DMS 273 (cell line): ENCODE data around the gene GLTP.
A peak's percentile ranks its signal among the peaks of the same experiment; 100 is the strongest.
"Not testable (repeated sequence)": the region's sequence is repeated elsewhere in the genome, so short reads cannot be mapped to it uniquely, and the experiment has no call there.

Source experiments
- DNase-seq: peaks from one replicate; lab custom pipeline; 2025; ENCODE audit not compliant: unreplicated experiment; lab: John Stamatoyannopoulos, UW

GLTP gene, protein sequence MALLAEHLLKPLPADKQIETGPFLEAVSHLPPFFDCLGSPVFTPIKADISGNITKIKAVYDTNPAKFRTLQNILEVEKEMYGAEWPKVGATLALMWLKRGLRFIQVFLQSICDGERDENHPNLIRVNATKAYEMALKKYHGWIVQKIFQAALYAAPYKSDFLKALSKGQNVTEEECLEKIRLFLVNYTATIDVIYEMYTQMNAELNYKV

DNA sequence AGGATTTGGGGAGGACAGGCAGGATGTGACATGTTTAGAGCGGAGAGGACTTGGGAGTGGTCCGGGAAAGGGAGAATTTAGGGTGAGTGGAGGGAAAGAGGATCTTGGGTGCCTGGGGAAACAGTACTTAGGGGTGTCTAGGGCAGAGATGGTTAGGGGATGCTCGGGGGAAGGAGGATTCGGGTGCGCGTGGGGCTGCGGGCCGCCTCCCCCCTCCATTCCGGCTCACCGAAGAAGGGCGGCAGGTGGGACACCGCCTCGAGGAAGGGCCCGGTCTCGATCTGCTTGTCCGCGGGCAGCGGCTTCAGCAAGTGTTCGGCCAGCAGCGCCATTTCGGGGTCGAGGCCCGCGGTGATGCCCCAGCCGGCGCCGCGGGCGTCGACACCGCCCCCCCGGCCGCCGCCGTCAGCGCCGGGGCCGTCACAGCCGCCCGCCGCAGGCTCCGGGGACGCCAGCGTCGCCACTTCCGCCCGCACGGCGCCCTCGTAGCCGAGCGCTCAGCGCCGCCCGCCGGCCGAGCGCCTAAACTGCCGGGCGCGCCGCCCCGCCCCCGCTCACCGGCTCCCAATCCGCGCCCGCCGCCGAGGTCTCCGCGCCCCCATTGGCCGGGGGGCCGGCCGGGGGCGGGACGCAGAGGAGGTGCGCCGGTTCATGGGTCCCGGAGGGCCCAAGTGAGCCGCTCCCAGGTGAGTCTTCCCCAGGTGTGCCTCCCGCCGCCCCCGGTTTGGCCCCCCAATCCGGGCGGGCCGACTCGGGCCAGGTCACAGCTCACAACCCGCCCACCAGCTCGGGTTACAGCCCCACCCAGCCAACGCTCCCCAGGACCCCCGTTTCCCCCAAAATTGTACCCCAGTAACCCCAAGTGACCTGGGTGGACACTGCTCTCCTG is at the start of gene GLTP:
TSS of gene GLTP (minus strand) at position 499 of the 889 bp plus-strand sequence. CDS start at position 332, 167 bp downstream.
- DNase-seq = peak; percentile 93

- DNase-seq = not testable (repeated sequence)
Measured at GRCh38 chr12:109929326-109929725, 49.0 kb upstream of the GLTP start.

DNA sequence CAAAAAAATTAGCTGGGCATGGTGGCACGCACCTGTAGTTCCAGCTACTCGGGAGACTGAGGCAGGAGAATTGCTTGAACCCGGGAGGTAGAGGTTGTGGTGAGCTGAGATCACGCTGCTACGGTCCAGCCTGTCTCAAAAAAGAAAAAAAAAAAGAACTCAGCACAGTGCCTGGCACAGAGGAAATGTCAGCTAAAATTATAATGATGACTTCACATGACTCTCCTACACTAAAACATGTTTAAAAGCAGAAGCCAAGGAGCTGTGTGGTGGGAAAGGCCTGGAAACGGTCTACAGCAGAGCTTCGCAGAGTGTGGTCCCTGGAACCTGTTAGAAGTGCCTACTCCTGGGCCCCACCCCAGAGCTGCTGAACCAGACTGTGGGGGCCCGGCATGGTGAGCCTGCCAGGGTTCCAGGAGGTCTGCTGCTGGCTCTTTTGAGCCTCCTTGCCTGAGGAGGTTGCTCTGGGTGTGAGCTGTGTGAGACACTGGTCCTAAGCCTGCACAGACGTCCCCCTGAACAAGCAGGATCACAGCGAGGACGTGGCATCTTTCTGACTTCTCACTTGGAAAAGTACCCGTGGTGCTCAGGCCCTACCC is 47.8 kb upstream of the GLTP start:
- DNase-seq = no peak

DNA sequence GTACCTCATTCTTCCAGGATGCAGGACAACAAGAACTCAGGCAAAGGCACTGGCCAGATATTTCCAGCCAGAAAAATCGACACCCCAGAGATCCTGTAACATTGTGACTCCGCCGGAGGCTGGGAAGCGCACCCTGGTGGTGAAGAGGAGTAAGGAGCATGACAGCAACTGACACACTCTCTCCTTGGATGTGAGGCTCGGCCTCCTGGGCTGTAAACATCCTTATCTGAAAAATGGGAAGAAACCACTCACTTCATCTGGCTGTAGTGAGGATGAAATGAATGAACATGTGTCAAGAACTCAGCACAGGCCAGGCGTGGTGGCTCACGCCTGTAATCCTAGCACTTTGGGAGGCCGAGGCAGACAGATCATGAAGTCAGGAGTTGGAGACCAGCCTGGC is 47.3 kb upstream of the GLTP start:
- peak; percentile 43 for DNase-seq

DNA sequence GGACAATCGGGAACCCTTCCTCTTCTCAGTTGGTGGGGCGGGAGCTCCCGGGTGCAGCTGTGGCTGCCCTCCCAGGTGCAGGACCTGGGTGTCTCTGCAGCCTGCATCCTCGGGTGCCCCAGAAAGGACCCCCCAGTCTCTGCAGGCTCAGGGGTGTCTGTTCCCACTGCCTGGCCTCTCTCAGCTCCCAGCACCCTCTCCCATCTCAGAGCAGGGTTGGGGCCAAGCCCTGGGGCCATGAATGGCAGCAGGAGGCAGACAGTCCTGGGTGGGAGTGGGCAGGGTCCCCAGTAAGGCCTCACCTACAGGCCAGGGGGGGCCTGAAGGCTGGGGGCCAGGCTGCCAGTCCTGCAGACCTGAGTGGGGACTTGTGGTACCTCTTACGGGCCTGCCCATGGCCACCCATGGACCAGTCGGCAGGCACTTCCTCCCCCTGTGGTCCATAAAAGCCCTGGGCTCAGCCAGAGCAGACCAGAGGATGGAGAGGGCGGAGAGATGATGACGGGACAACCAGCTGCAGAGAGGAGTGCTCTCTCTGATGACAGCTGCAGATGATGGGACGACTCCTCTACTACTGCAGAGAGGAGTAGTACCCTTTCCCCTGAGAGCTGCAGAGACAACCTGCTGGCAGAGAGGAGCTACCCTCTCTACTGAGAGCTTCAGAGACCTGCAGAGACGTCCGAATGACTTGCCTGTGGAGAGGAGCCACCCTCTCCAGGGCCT is 46.3 kb upstream of the GLTP start:
- DNase-seq = no peak

- peak; percentile 5 for DNase-seq
Measured at GRCh38 chr12:109926016-109926415, 45.7 kb upstream of the GLTP start.

- no peak for DNase-seq
Measured at GRCh38 chr12:109925185-109925840, 45.0 kb upstream of the GLTP start.

GRCh38 chr12:109923481-109924245 is 43.3 kb upstream of the GLTP start:
- DNase-seq = no peak

DNA sequence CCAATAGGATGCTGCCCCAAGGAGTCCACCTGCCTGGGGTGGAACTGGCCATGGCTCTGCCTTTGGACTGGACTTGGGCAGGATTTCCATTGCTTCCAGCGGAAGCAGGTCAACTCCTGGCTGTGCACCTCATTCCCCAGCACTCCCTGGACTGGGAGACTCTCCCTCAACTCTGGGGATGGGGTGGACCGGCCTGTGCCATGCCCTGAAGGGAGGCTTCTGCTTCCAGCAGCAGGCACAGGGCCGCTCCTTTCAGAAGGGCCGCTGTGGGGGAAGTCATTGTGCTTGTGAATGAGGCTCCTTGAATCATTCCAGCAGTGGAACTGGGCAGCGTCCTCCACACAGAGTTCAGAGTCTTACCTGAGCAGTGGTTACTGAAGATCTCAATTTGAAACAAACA is 42.7 kb upstream of the GLTP start:
- DNase-seq = no peak

GRCh38 chr12:109921982-109922381 is 41.6 kb upstream of the GLTP start:
- DNase-seq = no peak

GRCh38 chr12:109920261-109920780 is 40.0 kb upstream of the GLTP start:
- peak; percentile 6 for DNase-seq

DNA sequence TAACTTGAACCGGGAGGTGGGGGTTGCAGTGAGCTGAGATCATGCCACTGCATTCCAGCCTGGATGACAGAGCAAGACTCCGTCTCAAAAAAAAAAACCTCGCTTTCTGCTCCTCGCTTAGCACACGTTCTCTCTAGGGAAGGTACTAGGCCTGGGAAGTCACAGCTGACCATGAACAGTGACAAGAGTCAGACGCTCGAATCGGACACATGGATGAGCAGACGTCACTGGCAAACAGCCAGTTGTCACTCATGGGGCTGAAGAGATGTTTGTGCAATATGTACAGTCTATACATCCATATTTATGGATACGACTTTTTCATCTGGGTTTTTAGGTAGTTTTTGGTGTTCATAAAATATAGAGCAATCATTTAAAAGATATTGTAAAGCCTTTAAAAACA is 39.1 kb upstream of the GLTP start:
- no peak for DNase-seq

- DNase-seq = no peak
Measured at GRCh38 chr12:109916045-109916444, 35.7 kb upstream of the GLTP start.

- no peak for DNase-seq
Measured at GRCh38 chr12:109915171-109916040, 35.1 kb upstream of the GLTP start.

DNA sequence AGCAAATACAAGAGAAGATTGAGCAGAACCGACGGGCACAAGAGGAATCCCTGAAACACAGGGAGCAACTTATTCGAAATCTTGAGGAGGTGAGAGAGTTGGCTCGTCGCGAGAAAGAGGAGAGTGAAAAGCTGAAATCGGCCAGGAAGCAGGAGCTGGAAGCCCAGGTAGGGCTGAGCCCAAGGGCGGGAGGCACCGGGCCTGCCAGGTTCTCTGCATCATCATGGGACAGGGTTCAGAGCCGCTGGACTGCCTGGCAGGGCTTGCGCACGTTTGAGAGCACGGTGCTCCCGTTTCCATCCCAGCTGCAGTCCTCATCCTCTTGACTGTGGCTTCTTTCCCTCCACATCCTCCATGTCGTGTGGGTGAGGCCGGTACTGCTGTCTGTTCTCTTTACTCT is 34.1 kb upstream of the GLTP start:
- no peak for DNase-seq

GRCh38 chr12:109912855-109913321 is 32.5 kb upstream of the GLTP start:
- DNase-seq = no peak

- peak; percentile 48 for DNase-seq
Measured at GRCh38 chr12:109910969-109911348, 30.6 kb upstream of the GLTP start.

DNA sequence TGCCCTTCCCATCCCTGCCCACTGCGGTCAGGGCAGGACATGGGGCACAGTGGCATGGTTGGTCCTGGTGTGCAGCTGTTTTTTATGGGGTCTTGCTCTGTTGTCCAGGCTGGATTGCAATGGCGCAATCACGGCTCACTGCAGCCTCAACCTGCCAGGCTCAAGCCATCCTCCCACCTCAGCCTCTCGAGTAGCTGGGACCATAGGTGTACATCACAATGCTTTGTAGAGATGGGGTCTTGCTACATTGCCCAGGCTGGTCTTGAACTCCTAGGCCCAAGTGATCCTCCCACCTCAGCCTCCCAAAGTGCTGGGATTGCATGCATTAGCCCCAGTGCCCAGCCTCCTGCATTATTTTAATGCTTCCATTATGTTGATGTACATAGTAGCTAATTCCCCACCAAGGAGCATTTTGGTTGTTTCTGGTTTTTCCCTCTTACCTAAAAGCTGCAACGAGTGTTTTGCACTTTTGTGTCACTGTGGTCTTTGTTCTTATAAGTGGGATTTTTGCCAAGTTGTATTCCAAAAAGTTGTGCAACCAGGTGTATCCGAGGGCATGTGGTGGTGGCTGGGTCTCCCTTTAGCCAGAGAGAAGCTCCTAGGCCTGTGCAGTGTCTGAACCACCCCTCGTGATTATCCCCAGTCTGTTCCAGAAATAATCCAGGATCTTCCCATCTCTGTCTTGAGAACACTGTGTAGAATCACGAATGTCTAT is 30.1 kb upstream of the GLTP start:
- no peak for DNase-seq
